HG02970 (cell line): ENCODE measurements around the gene ZNF287.

Source experiments
- ATAC-seq: cut with Tn5 transposase; IDR thresholded peaks from one replicate; pipeline ENCODE4 v1.9.1; 2021; ENCODE audit warnings: mild to moderate bottlenecking, moderate library complexity, moderate number of reproducible peaks; ENCODE audit not compliant: unreplicated experiment, low FRiP score

Gene ZNF287

GRCh38 chr17:16517477-16517876, 51.5 kb downstream of the ZNF287 start:
- no peak for ATAC-seq

DNA sequence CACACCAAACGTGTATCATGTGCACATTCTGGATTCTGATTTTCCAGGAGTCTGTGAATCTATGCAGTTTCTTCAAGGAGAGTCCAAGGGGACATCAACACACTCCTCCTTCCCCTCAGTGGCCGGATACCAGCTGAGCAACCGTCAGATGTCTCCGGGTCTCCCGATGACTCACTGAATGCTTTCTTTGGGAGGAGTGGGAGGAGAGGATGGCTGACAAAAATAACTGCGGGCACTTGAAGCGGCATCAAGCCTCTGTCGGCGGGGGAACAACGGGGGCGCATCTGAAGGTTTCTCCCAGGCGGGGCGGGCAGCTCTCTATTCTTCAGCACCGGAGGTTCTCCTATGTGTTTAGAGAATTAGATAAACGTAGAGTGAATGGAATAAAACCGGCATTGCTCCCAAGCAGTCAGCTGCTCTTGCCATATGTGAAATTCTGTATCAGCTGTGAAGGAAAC, 52.4 kb downstream of the ZNF287 start:
- ATAC-seq: no peak

GRCh38 chr17:16515933-16516332, 53.1 kb downstream of the ZNF287 start:
- ATAC-seq: no peak

- no peak for ATAC-seq
Measured at GRCh38 chr17:16513873-16514272, 55.1 kb downstream of the ZNF287 start.

DNA sequence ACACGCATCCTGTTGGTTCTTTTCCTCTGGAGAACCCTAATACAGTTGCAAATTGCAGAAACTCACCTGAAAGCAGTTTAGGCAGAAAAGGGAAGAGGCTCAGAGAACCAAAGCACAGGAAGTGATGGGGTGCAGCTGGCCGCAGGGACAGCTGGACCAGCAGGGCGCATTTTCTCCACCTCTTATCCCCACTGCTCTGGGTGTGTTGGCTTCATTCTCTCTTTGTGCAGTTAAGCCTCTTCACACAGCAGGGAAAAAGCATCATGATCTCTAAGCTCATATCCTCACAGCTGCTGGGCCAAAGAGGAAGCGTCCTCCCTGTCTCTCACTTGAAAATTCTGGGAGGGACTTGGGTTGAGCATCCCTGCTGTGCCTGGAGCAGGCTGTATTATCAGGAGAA, 57.0 kb downstream of the ZNF287 start:
- ATAC-seq: no peak

DNA sequence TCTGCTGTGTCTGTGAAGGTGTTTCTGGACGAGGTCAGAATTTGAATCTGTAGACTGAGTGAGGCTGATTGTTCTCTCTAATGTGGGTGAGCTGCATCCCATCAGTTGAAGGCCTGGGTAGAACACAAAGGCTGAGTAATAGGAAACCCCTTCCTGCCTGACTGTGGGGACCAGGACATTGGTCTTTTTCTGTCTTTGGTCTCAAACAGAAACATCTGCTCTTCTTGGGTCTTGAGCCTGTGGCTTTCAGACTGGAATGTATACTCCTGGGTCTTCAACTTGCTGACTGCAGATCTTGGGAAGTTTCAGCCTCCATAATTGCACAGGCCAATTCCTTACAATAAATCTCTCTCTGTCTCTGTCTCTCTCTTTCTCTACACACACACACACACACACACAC, 57.4 kb downstream of the ZNF287 start:
- ATAC-seq: no peak

DNA sequence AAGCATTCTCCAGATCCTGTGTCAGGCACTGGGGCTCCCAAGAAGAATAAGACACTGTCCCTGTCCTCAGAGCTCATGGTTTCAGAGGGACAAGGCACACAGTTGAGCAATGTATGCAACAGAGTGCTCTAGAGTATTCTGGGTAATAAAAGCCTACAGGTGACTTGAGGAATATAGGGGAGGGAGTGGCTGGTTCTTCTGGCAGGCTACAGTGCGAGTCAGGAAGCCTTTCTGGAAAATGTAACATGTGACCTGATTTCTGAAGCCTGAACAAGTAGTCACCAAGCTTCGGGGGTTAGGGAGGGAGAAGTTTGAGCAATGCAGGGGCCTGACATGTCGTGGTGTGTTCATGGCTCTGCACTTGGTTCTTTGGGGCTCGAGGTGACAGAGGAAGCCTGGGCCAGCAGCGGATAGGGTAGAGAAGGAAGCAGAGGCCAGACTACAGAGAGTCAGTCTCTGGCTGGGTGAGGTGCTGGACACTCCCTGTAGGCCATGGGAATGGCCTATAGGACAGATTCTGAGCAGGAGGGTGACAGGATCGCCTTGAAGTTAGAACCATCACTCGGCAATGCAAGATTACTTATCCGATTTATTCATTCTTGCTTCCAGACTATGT, 61.0 kb downstream of the ZNF287 start:
- no peak for ATAC-seq

- no peak for ATAC-seq
Measured at GRCh38 chr17:16506188-16506587, 62.8 kb downstream of the ZNF287 start.

- ATAC-seq: no peak
Measured at GRCh38 chr17:16504984-16505383, 64.0 kb downstream of the ZNF287 start.
